ENCODE data around the gene CCDC187.

DNA sequence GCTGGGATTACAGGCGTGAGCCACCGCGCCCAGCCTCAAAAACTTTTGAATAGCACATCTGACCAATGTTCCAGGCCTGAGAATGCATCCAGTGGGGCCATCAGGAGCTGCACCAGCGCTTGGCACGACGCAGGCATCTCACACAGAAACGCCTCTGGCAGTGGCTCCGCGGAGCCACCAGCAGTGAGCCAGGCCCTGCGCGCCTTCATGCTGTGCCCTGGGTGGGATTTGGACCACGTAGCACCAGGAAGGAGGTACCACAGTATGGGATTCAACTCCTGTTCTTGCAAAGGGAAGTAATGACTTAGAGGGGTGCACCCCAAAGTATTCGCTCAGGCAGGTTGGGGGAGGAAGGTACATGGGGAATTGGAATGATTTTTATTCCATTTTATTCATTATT lies 3.0 kb downstream of the CCDC187 start:
- TF ChIP-seq, protein P1, sequence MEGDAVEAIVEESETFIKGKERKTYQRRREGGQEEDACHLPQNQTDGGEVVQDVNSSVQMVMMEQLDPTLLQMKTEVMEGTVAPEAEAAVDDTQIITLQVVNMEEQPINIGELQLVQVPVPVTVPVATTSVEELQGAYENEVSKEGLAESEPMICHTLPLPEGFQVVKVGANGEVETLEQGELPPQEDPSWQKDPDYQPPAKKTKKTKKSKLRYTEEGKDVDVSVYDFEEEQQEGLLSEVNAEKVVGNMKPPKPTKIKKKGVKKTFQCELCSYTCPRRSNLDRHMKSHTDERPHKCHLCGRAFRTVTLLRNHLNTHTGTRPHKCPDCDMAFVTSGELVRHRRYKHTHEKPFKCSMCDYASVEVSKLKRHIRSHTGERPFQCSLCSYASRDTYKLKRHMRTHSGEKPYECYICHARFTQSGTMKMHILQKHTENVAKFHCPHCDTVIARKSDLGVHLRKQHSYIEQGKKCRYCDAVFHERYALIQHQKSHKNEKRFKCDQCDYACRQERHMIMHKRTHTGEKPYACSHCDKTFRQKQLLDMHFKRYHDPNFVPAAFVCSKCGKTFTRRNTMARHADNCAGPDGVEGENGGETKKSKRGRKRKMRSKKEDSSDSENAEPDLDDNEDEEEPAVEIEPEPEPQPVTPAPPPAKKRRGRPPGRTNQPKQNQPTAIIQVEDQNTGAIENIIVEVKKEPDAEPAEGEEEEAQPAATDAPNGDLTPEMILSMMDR (IDR thresholded peaks at IDR 0.05), result no peak
- TF ChIP-seq POLR2AphosphoS5 (IDR thresholded peaks at IDR 0.05) (no peak), POLR2A (IDR thresholded peaks at IDR 0.05) (no peak)
